NCI-H748 (cell line): ENCODE data around the gene SNRPD3.
"Not testable (repeated sequence)": the region's sequence is repeated elsewhere in the genome, so short reads cannot be mapped to it uniquely, and the experiment has no call there.

Experiments
- DNase-seq: peaks from one replicate; lab custom pipeline; 2025; ENCODE audit not compliant: unreplicated experiment; lab: John Stamatoyannopoulos, UW

Gene SNRPD3

DNA sequence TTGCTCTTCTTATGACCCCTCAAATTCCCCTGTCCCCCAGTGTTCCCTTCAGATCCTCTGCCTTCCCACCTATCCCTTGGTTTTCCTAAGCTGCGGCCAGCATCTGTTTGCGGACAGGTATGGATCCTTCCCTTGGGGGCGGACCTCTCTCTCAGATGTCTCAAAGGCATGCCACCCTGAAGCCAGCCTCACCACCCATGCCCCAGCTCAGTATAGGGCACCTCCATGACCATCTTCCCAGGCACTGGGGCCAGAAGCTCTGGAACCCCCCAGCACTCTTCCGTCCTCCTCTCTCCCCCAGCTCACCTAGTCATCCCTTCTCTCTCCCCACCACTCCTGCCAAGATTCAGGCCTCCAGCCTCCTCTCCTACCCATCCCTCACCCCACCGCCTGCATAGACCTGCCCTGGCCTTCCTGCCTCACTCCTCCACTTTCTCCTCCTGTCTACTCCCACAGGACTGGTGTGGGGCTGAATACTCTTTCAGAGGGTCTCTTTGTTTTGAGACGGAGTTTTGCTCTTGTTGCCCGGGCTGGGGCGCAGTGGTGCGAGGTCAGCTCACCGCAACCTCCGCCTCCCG is 34.9 kb downstream of the SNRPD3 start:
- DNase-seq: no peak

DNA sequence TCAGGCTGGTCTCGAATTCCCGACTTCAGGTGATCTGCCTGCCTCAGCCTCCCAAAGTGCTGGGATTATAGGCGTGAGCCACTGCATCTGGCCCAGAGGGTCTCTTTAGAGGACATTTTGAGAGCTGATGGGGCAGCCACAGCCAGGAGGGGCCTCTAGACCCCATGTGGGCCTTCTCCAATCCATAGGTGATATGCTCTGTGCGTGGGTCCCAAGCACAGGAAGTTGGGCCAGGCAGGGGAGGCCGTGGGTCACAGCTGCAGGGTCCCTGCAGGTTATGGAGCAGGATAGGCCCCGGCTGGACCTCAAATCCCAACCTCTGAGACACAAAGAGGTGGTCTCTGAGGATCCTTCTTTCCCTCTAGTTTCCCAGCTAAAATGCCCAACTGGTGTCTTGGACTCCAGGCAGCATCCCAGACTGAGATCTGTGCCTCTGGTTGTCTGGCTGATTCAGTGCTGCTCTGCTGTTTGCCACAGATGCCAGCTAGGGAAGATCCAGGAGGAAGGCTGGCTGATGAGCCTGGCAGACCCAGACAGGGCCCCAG is 35.6 kb downstream of the SNRPD3 start:
- DNase-seq: no peak

DNA sequence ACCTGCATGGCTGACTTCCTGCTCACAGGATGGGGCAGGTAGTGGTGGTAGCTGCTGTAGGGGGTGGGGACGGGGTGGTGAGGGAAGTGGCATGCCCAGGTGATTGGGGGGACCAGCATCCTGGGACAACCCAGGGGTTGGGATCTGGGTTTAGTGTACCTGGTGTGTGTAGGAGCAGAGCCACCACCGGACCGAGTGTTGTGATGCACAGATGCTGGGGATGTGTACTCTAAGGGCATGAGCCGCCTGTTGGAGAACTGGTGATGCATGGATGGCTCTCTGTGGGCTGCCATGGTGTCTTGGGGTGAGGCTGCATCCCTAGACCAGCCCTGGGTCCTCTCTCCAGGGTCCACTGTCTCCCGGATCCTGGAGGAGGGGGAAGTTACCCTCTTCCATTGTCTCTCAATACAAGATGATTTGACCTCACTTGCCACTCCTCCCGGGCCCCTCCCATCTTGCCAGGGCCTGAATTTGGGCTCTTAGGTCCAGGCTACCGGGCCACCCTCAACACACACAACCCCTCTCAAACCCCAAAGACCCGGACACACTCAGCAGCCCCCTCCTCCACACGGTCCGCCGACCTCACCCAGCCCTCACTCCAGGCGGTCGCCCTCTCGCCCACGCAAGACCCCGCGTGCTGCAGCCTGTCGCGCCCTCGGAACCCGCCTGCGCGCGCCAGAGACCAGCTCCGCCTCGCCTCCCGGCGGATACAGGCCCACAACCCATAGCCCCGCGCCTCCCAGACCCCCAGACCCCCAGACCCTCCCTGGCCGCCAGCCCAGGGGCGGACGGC is 36.5 kb downstream of the SNRPD3 start:
- peak; percentile 37 for DNase-seq

DNA sequence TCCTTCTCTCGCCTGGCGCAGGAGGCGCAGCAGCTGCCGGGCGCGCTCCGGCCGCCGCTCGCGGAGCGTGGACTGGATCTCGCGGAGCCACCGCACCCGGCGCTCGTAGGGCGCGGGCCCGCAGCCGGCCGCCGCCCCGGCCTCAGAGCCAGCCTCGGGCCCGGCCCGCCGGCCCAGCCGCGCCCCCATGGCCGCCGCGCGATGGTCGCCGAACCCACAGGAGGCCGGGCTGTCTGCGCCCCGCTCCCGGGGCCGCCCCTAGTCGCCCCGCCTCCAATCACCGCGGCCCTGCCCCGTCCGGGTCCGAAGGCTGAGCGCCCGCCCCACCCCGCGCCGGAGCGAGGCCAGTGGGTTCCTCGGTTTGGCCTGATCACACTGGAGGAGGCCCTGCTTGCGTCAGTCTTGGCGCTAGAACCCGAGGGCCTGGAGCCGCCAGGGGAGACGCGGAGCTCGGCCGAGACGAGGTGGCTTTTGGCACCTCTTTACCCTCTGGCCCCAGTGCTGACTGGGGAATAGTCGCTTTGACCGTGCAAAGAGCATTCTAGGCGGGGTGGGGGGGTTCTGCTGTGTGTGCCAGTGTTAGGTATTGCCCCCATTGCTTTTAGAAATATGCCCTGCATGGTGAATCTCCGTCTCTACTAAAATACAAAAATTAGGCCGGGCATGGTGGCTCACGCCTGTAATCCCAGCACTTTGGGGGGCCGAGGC is 37.2 kb downstream of the SNRPD3 start, which contains the start of gene LRRC75B:
Gene LRRC75B, minus strand, starts transcription at position 223 of the 708 bp plus-strand sequence. Its CDS starts 34 bp downstream, at position 189.
- DNase-seq: peak; percentile 77

DNA sequence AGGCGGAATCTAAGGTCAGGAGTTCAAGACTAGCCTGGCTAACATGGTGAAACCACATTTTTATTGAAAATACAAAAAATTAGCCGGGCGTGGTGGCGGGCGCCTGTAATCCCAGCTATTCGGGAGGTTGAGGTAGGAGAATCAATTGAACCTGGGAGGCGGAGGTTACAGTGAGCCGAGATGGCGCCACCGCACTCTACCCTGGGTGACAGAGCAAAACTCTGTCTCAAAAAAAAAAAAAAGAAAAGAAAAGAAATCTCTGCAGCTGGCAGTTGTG is 37.7 kb downstream of the SNRPD3 start:
- DNase-seq: not testable (repeated sequence)

DNA sequence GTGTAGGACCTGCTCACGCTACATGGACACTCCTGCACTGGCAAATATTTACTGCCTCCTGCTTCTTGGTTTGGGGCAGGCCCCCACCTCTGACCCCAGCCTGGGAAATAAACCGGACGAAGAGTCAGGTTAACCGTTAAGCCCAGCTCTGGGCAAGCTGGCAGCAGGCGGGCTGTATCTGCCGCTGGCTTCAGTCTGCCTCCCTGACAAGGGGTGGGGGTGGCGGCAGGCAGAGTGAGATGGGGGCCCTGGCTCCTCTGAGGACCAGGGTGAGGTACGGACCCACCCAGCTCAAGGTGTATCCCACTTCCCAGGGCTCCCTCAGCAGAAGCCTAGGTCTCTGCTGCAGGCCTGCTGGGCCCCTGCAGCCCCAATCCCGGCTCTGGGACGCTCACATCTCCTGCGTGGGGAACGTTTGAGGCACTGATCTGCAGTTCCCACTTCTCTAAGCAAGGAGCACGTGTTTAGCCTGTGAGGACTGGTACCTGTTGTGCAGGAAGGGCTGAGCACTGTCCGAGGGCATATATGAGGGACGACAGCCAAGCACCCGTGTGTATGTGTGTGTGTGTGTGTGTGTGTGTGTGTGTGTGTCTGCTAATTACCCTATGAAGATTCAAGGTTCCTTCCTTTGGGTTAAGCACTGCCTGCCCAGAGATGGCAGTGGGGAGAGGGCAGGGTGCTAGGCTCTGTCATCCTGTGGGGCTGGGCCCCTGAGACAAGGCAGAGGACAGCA is 38.2 kb downstream of the SNRPD3 start:
- no peak for DNase-seq

DNA sequence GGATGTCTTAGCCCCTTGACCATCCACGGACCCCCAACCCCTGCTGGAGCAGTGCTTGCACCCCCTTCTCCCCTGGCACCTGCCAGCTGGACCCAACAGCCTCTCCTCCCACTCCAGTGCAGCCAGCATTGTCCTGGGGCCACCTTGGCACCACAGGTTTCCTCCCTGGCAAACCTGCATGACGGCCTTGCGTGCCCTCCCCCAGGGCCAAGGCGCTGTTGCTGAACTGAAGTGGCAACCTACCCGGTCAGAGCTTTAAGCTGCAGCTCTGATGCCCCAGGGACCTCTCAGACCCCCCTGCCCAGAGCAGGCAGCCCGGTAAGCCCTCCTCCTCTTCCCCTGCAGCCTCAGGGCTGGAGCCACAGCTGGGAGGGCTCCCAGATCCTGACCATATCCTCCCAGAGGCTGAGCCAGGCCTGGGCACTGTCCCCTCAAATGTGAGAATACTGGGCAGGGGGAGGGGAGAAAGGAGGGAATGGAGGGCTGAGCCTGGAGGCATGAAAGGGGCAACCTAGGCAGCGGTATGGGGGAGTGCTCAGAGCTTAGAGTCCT is 38.8 kb downstream of the SNRPD3 start:
- no peak for DNase-seq

DNA sequence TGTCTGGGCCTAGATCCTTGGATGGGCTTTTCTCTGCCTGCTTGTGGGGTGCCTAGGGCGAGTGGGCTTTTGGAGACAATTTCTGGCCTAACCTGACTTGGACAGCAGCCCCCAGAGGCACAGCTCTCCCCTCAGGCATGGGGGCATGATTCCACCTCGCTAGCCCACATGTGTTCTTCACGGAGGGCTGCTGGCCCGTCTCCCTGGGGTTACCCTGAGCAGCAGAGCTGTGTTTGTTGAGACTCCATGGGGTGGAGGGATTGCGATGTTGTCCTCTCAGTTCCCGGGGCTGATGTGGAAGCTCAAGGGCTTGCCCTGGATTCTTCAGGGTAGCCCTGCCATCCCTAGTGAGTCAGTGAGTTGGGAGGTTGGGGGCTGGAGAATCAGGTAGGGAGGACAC is 39.4 kb downstream of the SNRPD3 start:
- DNase-seq: no peak

DNA sequence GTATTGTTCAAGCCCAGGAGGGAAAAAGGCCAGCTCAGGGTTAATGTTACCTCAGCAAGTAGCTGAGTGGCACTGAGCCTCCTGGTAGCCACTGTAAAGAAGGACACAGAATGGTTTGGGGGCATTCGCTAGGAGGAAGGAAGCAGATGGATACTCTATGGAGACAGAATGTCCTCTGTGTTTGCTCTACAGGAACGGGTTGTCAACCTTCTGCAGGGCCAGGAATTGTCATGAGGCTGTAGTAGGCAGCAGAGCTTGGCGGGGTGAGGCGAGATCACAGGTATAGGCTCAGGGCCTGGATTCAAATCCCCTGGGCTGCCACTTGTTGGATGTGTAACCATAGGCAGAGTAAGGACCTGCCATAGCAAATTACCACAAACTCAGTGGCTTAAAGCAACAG is 40.1 kb downstream of the SNRPD3 start:
- DNase-seq: no peak

DNA sequence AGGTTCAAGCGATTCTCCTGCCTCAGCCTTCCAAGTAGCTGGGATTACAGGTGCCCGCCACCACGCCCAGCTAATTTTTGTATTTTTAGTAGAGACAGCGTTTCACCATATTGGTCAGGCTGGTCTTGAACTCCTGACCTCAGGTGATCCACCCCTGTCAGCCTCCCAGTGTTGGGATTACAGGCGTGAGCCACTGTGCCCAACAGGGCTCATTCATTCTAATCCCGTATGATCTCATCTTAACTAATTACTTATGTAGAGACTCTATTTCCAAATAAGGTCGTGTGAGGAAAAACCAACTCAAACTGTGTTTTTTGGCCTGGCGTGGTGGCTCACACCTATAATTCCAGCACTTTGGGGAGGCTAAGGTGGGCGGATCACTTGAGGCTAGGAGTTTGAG is 41.3 kb downstream of the SNRPD3 start:
- DNase-seq: not testable (repeated sequence)

DNA sequence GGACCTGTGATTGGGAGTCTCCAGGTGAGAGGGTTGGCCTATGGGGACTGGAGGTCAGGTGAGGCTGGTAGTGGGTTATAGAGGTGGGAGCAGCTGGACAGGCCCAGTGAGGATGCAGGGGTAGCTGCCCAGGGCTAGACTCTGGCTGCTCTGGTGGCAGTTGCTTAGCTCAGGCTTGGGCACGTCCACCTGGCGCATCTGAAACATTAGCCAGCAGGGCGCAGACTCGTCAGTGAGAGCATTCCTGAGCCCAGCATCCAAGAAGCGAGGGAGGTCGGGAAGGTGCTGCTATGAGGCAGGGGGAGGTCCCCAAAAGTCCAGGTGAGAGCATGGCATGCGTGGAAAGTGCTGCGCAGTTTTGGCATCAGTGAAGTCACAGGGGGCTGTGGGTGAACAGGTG is 43.7 kb downstream of the SNRPD3 start:
- DNase-seq: no peak

DNA sequence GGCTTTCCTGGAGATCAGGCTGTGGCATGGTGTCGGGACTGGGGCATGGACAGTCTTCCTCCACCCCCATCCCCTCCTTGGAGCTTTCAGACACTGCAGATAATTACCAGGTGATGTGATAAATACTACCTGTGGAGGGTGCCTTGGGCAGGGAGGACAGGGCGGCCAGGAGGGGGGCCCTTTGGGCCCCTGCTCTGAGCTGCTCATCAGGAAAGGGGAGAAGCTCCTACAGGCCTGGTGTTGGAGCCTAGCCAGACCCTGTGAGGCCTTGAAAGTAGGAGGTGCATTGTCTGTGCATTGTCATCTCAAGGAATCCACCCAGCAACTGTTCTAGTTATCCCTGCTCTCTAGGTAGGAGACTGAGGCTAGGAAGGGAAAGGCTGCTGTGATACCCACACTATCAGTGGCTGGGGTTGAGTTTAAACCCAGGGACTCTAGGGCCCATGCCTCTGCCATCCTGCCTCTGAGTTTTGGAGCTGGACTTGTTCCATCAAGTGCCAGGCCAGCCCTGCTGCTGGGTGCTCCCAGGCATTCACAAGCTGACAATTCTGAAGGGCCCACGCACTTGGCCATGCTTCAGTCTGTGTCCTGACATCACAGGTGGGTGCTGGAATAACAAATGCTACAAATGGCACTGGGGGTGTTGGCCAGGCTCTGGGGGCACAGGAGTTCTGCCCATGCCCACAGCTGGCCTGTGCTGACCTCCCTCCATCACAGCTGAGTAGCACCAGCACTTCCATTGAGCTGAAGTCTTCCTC is 44.3 kb downstream of the SNRPD3 start:
- DNase-seq: not testable (repeated sequence)

DNA sequence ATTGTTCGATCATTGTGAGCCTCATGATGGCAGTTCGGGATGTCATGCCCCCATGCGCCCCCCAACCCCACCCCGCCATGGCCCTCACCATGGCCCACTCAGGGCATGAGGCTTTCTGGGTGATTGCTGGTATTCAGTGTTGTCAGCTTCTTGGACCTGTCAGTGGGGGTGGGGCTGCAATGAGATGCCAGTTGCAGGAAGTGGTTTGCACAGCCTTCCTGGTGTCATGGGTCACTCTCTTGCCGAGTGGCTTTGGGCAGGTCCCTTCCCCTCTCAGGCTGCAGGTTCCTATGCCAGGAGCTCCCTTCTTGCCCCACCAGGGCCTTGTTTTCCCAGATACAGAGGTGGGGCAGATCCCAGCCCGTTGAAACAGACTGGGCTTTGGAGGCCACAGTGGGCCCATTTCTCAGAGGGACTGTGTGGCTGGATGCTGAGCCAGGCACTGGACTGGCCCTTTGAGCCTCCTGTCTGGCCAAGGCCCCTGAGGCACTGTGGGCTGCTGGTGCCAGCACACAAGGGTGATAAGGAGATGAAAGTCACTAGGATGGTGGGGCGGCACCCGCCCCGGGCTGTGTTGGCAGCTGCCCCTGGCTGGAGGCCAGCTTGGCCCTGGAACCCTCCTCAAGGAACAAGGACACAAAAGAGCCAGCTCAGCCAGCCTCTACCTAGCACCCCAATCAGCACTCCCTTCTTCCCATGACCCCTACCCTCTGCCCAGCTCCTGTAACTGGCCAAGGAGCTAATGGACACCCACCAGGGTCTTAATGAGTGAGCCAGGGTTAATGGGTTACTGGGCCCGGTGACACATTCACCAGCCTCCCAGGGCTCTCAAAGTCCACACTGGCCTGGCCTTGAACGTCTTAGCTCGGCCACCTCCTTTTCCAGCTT is 45.7 kb downstream of the SNRPD3 start:
- DNase-seq: no peak

DNA sequence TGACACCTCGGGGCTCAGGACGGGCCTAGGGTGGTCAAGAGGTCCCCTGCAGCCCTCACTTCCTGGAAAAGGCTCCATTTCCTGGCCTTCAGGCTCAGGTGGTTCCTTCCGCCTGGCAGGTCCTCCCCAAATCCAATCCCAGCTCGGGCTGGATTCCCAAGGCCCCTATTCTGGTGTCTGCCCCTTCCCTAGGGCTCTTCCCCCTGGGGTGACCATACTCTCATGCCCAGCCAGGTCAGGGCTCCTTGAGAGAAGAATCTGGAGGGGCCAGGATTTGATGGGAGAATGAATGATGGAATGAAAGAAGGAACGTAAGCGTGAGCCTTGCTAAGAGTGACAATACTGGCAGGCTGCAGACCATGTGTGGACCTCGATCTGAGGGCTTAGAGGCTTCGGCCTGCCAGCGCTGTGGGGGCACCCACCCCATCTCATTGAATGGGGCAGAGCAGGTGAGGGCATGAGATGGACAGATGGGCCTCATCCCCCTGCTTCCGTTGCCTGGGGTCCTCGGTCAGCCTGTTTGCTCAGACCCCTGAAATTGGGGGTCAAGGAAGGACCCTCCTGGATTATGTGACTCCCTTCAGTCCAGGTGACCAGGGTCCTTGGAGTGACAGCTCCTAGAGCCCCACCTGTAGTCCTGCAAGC is 46.4 kb downstream of the SNRPD3 start:
- DNase-seq: not testable (repeated sequence)

DNA sequence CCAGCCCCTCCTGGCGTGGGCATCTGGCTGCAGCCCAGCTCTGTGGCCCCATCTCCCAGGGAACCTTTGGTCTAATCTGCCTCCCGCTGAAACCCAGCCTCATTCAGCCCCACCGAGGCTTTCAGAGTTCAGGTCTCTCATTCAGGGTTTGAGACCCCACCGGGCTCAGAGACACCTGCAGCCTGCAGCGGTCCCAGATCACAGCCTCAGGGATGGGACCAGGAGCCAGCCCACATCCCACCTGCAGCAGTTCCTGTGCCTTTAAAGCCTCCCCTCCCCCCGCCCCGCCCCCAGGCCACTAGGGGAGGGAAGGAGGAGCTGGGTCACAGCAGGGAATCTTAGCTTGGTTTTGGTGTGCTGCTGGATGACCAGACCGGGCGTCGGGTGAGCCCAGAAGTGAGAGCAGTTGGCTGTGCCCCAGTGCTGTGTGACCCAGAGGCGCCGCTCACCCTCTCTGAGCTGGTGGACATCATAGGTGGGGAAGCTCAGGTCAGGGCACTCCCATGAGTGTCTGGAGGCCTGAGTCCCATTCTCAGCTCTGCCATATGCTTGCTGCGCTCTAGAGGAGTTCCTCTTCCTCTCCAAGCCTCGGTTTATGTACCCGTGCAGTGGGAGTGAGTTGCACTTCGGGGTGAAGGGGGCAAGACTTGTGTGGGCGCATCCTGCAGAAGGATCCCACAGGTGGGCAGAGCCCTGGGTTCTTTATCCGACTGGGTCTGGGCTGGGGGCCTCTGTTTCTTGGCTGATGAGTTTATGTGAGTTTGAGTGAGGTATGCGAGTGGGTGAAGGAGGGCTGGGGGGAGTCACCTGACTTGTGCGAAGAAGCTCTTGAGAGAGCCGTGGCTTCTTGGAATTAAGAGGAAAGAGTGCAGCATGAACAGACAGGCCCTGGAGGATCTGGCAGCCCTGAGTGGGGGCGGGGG is 47.3 kb downstream of the SNRPD3 start, which contains the start of gene GGT1:
Gene GGT1, plus strand, starts transcription at position 347 of the 923 bp plus-strand sequence. CDS start 7,889 bp downstream, outside the sequence.
- DNase-seq: not testable (repeated sequence)

DNA sequence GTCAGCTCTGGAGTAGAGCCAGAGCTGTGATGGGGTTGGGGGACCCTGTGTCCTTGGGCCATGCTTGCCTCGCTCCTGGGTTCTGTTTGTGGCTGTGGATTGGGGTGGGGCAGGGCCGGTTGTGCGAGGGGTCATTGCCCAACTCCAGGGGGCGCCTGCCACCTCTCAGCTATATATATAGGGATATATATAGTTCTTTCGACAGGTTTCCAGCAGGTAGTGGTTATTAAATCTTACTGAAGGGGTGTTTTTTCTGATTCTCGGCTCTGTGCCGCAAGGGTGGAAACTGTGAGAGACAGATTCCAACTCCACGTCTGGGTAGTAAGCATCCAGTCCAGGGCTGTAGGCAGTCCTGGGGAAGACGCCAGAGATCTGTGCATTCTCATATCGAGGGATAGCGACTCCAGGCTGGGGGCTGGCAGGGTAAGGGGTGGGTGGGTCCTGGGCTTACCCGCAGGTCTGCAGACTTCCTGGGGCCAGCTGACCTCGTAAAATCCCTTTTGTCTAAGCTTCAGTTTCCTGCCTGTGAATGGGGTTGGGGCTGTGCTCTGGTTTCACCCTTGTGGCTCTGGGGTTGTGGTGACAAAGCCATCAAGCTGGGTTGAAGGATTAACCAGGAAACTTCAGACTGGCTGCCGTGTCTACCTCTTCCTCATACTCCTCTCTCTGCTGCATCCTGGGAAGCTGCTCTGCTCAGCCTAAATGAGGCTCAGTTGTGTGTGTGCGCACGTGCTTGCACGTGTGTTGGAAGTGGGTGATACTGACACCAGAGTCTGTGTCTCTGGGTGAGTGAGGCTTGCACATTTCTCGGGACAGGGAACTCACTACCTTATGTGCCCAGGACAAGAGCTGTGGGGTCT is 48.2 kb downstream of the SNRPD3 start:
- DNase-seq: peak; percentile 6

DNA sequence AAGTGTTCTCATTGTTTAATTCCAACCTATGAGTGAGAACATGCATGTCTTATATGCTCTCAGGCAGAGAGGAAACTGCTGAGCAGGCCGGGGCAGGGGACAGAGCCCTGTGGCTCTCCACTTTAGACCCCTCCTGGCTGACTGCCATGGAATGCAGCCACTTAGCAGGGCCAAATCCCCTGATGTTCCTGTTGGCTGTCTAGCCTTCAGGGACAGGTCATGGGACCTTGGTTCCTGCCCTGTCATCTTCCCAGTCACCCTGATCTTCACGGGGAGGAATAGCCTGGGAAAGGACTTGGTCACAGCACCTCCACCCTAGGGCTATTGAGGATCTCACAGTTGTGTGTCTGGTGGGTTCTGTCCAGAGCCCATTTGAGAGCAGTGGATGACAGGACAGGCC is 50.5 kb downstream of the SNRPD3 start:
- DNase-seq: not testable (repeated sequence)
